Neural cell (in vitro differentiated cells): ENCODE data around the gene ST14. TPM values are rescaled to one million over a fixed set of nuclear protein-coding genes. Genes with fewer than 3 reads are reported as not detected.
"Not testable (repeated sequence)": the region's sequence is repeated elsewhere in the genome, so short reads cannot be mapped to it uniquely, and the experiment has no call there.

ENCODE experiments used
- H2AFZ ChIP-seq: fragments of 200-600, 300-800 bp; sonication (generic), shearing (Covaris generic); 2 replicates; pipeline ENCODE4 v1.6.0; 2014; ENCODE audit warnings: low read depth, mild to moderate bottlenecking, antibody characterized with exemption, low read length, moderate library complexity
- H3F3A ChIP-seq: fragments of 200-600 bp; shearing (Covaris generic); 2 replicates; pipeline ENCODE4 v1.6.1; 2016; ENCODE audit warnings: mild to moderate bottlenecking, moderate library complexity, mixed read lengths, antibody characterized with exemption, low read length; ENCODE audit not compliant: insufficient read depth, poor library complexity, severe bottlenecking
- H3K27ac ChIP-seq: fragments of 200-600, 300-800 bp; sonication (generic), shearing (Covaris generic); 2 replicates; pipeline ENCODE4 v1.5.1; 2014; ENCODE audit warnings: mild to moderate bottlenecking, low read length, moderate library complexity
- H3K27me3 ChIP-seq: fragments of 300-800, 200-600 bp; sonication (generic), shearing (Covaris generic); 2 replicates; pipeline ENCODE4 v1.6.0; 2014; ENCODE audit warnings: mild to moderate bottlenecking, low read depth, low read length, moderate library complexity; ENCODE audit not compliant: insufficient read depth
- H3K36me3 ChIP-seq: fragments of 300-800, 200-600 bp; sonication (generic), shearing (Covaris generic); 2 replicates; pipeline ENCODE4 v1.5.1; 2014; ENCODE audit warnings: mild to moderate bottlenecking, antibody characterized with exemption, low read length, moderate library complexity; ENCODE audit not compliant: insufficient read depth
- H3K4me2 ChIP-seq: fragments of 300-800, 200-600 bp; sonication (generic), shearing (Covaris generic); 2 replicates; pipeline ENCODE4 v1.6.0; 2014; ENCODE audit warnings: mild to moderate bottlenecking, low read length
- H3K4me3 ChIP-seq: fragments of 300-800, 200-600 bp; sonication (generic), shearing (Covaris generic); 2 replicates; pipeline ENCODE4 v1.5.1; 2014; ENCODE audit warnings: mild to moderate bottlenecking, low read length, moderate library complexity
- H3K79me2 ChIP-seq: fragments of 200-600 bp; shearing (Covaris generic); replicated peaks from 2 replicates; pipeline ENCODE4 v1.6.0; 2014; ENCODE audit warnings: mild to moderate bottlenecking, low read length, moderate library complexity; ENCODE audit not compliant: insufficient read depth
- H3K9ac ChIP-seq: fragments of 300-800, 200-600 bp; sonication (generic), shearing (Covaris generic); 2 replicates; pipeline ENCODE4 v1.6.1; 2016; ENCODE audit warnings: mild to moderate bottlenecking, low read length, mixed read lengths
- H3K9me2 ChIP-seq: fragments of 200-600 bp; shearing (Covaris generic); 2 replicates; pipeline ENCODE4 v1.6.1; 2016; ENCODE audit warnings: mild to moderate bottlenecking, low read length, mixed read lengths; ENCODE audit not compliant: insufficient read depth
- H3K9me3 ChIP-seq: fragments of 200-600, 300-800 bp; sonication (generic), shearing (Covaris generic); 2 replicates; pipeline ENCODE4 v1.6.1; 2016; ENCODE audit warnings: mild to moderate bottlenecking, mixed run types, low read length, moderate library complexity, mixed read lengths
- H4K20me1 ChIP-seq: fragments of 200-600 bp; shearing (Covaris generic); 2 replicates; pipeline ENCODE4 v1.6.1; 2016; ENCODE audit warnings: mild to moderate bottlenecking, mixed run types; ENCODE audit not compliant: insufficient read depth
- CTCF ChIP-seq: fragments of 450-650 bp; IDR thresholded peaks from 2 replicates; pipeline ENCODE4 v1.5.1; 2014; ENCODE audit warnings: antibody characterized with exemption, mild to moderate bottlenecking, moderate library complexity; ENCODE audit not compliant: poor library complexity, severe bottlenecking
- EP300 ChIP-seq: fragments of 450-650 bp; conservative IDR thresholded peaks from 2 replicates; pipeline ENCODE4 v1.6.1; 2014; ENCODE audit warnings: antibody characterized with exemption, mild to moderate bottlenecking, moderate library complexity; ENCODE audit not compliant: poor library complexity, severe bottlenecking
- EZH2 ChIP-seq: fragments of 200-600, 300-800 bp; shearing (Covaris generic), sonication (generic); IDR thresholded peaks from 2 replicates; pipeline ENCODE4 v1.6.1; 2014; ENCODE audit warnings: antibody characterized with exemption, low read length, borderline replicate concordance, mild to moderate bottlenecking; ENCODE audit not compliant: insufficient read depth, poor library complexity, severe bottlenecking
- MXI1 ChIP-seq: fragments of 450-650 bp; conservative IDR thresholded peaks from 2 replicates; pipeline ENCODE4 v1.6.1; 2014; ENCODE audit warnings: antibody characterized with exemption, mild to moderate bottlenecking; ENCODE audit not compliant: poor library complexity, severe bottlenecking
- POLR2AphosphoS5 ChIP-seq: IDR thresholded peaks from 2 replicates; pipeline ENCODE4 v1.6.1; 2012
- RAD21 ChIP-seq: fragments of 450-650 bp; conservative IDR thresholded peaks from 2 replicates; pipeline ENCODE4 v1.6.1; 2014; ENCODE audit warnings: antibody characterized with exemption, mild to moderate bottlenecking, moderate library complexity
- REST ChIP-seq: IDR thresholded peaks from 2 replicates; pipeline ENCODE4 v1.6.1; 2012; ENCODE audit warnings: borderline replicate concordance
- SMC3 ChIP-seq: fragments of 450-650 bp; conservative IDR thresholded peaks from 2 replicates; pipeline ENCODE4 v1.6.1; 2014; ENCODE audit warnings: antibody characterized with exemption, mild to moderate bottlenecking, moderate library complexity; ENCODE audit not compliant: poor library complexity
- TAF1 ChIP-seq: IDR thresholded peaks from 2 replicates; pipeline ENCODE4 v1.6.1; 2012; ENCODE audit warnings: low read depth
- polyA plus RNA-seq: library from polyadenylated mRNA; depleted of rRNA; stranded (reverse); fragments of >200 nt; gene quantifications from 2 replicates; pipeline ENCODE4 v1.2.3, GENCODE V29; 2014

Gene ST14
- polyA plus RNA-seq, 1 donor from 2014 or later, result not detected

GRCh38 chr11:130233888-130234287 lies 74.3 kb downstream of the ST14 start:
- not testable (repeated sequence) for H3K4me2 ChIP-seq, H3K79me2 ChIP-seq, H4K20me1 ChIP-seq, H3K9me2 ChIP-seq, H3F3A ChIP-seq, H3K27ac ChIP-seq, H3K27me3 ChIP-seq, H2AFZ ChIP-seq, H3K4me3 ChIP-seq, H3K36me3 ChIP-seq, H3K9me3 ChIP-seq, H3K9ac ChIP-seq

DNA sequence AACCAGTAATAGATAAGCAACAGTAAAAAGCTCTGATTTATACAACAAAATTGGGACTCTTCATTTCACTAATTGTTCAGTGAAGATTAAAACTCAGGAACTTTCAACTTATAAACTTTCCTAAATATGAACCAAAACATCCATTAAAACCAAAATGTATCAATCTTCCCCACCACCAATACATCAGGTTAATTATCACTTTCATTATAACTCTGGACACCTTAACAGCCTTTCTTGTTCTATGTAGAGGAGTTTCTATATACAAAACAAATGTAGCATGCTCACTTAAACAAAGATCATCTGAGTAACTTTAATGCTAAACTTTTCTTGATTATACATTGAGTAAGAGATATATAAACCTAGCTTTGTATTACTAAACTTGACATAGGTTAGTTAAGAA lies 74.7 kb downstream of the ST14 start:
- Histone ChIP-seq H3K36me3 (no peaks in the 10 kb centered on the region), H3K27ac (no peak overlapping the region), H3K4me3 (no peak overlapping the region), H3K9me3 (no peaks in the 10 kb centered on the region), H3K79me2 (no peaks in the 10 kb centered on the region), H2AFZ (no peak overlapping the region), H3K9ac (no peak overlapping the region), H3K9me2 (no peaks in the 10 kb centered on the region), H3K4me2 (no peak overlapping the region), H4K20me1 (no peaks in the 10 kb centered on the region), H3K27me3 (no peaks in the 10 kb centered on the region), H3F3A (no peaks in the 10 kb centered on the region)
- TF ChIP-seq CTCF, result no peak

- Histone ChIP-seq H3K9me3 (no peaks in the 10 kb centered on the region), H3K36me3 (no peaks in the 10 kb centered on the region), H3K27me3 (no peaks in the 10 kb centered on the region), H3K4me3 (no peak overlapping the region), H3K4me2 (no peak overlapping the region), H3K9me2 (no peaks in the 10 kb centered on the region), H3F3A (no peaks in the 10 kb centered on the region), H3K27ac (no peak overlapping the region), H3K9ac (no peak overlapping the region), H3K79me2 (no peaks in the 10 kb centered on the region), H2AFZ (no peak overlapping the region), H4K20me1 (no peaks in the 10 kb centered on the region)
- TF ChIP-seq MXI1 (no peak), POLR2AphosphoS5 (no peak), SMC3 (no peak), REST (no peak), RAD21 (no peak), CTCF (no peak), EZH2 (no peak), EP300 (no peak), TAF1 (no peak)
Measured at GRCh38 chr11:130237282-130238006, 77.9 kb downstream of the ST14 start.
